Measurements from ENCODE around the gene PRM1. TPM values are rescaled to one million over a fixed set of nuclear protein-coding genes. Genes with fewer than 3 reads are reported as not detected.

The PRM1 gene
- total and polyA plus RNA-seq, 2 of the 13 experiments (the other 11 are each of a cell fraction or from before 2014, with no cell fraction given), result not detected

GRCh38 chr16:11312718-11313492 lies 31.8 kb upstream of the PRM1 start (continued):
- no peak for TF ChIP-seq RXRB (CRISPR knock-in tag; IDR thresholded peaks at IDR 0.05; ENCODE audit: borderline replicate concordance)
- TF ChIP-seq ZNF235 (CRISPR knock-in tag; IDR thresholded peaks at IDR 0.05; ENCODE audit: borderline replicate concordance), result no peak
- peak; percentile 45; the same call in 1 of the 2 replicates for TF ChIP-seq ZNF256 (CRISPR knock-in tag; conservative IDR thresholded peaks at IDR 0.05)
- no peak for TF ChIP-seq TBP (CRISPR knock-in tag; IDR thresholded peaks at IDR 0.05)
- TF ChIP-seq ZHX1 (CRISPR knock-in tag; IDR thresholded peaks at IDR 0.05; ENCODE audit: low read depth), result no peak
- TF ChIP-seq, protein P1, sequence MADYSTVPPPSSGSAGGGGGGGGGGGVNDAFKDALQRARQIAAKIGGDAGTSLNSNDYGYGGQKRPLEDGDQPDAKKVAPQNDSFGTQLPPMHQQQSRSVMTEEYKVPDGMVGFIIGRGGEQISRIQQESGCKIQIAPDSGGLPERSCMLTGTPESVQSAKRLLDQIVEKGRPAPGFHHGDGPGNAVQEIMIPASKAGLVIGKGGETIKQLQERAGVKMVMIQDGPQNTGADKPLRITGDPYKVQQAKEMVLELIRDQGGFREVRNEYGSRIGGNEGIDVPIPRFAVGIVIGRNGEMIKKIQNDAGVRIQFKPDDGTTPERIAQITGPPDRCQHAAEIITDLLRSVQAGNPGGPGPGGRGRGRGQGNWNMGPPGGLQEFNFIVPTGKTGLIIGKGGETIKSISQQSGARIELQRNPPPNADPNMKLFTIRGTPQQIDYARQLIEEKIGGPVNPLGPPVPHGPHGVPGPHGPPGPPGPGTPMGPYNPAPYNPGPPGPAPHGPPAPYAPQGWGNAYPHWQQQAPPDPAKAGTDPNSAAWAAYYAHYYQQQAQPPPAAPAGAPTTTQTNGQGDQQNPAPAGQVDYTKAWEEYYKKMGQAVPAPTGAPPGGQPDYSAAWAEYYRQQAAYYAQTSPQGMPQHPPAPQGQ (CRISPR knock-in tag; IDR thresholded peaks at IDR 0.05; ENCODE audit: borderline replicate concordance), result 0 out of 2 replicates have a peak, but pooled peaks have one; percentile 59
- TF ChIP-seq, protein P2, sequence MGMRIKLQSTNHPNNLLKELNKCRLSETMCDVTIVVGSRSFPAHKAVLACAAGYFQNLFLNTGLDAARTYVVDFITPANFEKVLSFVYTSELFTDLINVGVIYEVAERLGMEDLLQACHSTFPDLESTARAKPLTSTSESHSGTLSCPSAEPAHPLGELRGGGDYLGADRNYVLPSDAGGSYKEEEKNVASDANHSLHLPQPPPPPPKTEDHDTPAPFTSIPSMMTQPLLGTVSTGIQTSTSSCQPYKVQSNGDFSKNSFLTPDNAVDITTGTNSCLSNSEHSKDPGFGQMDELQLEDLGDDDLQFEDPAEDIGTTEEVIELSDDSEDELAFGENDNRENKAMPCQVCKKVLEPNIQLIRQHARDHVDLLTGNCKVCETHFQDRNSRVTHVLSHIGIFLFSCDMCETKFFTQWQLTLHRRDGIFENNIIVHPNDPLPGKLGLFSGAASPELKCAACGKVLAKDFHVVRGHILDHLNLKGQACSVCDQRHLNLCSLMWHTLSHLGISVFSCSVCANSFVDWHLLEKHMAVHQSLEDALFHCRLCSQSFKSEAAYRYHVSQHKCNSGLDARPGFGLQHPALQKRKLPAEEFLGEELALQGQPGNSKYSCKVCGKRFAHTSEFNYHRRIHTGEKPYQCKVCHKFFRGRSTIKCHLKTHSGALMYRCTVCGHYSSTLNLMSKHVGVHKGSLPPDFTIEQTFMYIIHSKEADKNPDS (CRISPR knock-in tag; IDR thresholded peaks at IDR 0.05), result 0 out of 2 replicates have a peak, but pooled peaks have one; percentile 28
- TF ChIP-seq, protein P3, sequence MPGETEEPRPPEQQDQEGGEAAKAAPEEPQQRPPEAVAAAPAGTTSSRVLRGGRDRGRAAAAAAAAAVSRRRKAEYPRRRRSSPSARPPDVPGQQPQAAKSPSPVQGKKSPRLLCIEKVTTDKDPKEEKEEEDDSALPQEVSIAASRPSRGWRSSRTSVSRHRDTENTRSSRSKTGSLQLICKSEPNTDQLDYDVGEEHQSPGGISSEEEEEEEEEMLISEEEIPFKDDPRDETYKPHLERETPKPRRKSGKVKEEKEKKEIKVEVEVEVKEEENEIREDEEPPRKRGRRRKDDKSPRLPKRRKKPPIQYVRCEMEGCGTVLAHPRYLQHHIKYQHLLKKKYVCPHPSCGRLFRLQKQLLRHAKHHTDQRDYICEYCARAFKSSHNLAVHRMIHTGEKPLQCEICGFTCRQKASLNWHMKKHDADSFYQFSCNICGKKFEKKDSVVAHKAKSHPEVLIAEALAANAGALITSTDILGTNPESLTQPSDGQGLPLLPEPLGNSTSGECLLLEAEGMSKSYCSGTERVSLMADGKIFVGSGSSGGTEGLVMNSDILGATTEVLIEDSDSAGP (CRISPR knock-in tag; IDR thresholded peaks at IDR 0.05; ENCODE audit: borderline replicate concordance), result peak; percentile 53; the same call in 1 of the 2 replicates
- 0 out of 2 replicates have a peak, but pooled peaks have one; percentile 79 for TF ChIP-seq NFATC3 (CRISPR knock-in tag; IDR thresholded peaks at IDR 0.05)
- no peak for TF ChIP-seq U2AF2 (IDR thresholded peaks at IDR 0.05; ENCODE audit: low read depth, low read length)
- TF ChIP-seq, protein P4, sequence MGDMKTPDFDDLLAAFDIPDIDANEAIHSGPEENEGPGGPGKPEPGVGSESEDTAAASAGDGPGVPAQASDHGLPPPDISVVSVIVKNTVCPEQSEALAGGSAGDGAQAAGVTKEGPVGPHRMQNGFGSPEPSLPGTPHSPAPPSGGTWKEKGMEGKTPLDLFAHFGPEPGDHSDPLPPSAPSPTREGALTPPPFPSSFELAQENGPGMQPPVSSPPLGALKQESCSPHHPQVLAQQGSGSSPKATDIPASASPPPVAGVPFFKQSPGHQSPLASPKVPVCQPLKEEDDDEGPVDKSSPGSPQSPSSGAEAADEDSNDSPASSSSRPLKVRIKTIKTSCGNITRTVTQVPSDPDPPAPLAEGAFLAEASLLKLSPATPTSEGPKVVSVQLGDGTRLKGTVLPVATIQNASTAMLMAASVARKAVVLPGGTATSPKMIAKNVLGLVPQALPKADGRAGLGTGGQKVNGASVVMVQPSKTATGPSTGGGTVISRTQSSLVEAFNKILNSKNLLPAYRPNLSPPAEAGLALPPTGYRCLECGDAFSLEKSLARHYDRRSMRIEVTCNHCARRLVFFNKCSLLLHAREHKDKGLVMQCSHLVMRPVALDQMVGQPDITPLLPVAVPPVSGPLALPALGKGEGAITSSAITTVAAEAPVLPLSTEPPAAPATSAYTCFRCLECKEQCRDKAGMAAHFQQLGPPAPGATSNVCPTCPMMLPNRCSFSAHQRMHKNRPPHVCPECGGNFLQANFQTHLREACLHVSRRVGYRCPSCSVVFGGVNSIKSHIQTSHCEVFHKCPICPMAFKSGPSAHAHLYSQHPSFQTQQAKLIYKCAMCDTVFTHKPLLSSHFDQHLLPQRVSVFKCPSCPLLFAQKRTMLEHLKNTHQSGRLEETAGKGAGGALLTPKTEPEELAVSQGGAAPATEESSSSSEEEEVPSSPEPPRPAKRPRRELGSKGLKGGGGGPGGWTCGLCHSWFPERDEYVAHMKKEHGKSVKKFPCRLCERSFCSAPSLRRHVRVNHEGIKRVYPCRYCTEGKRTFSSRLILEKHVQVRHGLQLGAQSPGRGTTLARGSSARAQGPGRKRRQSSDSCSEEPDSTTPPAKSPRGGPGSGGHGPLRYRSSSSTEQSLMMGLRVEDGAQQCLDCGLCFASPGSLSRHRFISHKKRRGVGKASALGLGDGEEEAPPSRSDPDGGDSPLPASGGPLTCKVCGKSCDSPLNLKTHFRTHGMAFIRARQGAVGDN (CRISPR knock-in tag; IDR thresholded peaks at IDR 0.05), result peak; percentile 83
- TF ChIP-seq ZNF563 (CRISPR knock-in tag; IDR thresholded peaks at IDR 0.05), result 0 out of 2 replicates have a peak, but pooled peaks have one; percentile 42
- no peak for TF ChIP-seq NR2F6 (IDR thresholded peaks at IDR 0.05)
- no peak for TF ChIP-seq NR2F6 (CRISPR knock-in tag; IDR thresholded peaks at IDR 0.05)
- 0 out of 2 replicates have a peak, but pooled peaks have one; percentile 15 for TF ChIP-seq TAF1 (CRISPR knock-in tag; IDR thresholded peaks at IDR 0.05)
